ENCODE results near the gene PSMC6.
"Not testable (repeated sequence)": the region's sequence is repeated elsewhere in the genome, so short reads cannot be mapped to it uniquely, and the experiment has no call there.

Gene PSMC6

DNA sequence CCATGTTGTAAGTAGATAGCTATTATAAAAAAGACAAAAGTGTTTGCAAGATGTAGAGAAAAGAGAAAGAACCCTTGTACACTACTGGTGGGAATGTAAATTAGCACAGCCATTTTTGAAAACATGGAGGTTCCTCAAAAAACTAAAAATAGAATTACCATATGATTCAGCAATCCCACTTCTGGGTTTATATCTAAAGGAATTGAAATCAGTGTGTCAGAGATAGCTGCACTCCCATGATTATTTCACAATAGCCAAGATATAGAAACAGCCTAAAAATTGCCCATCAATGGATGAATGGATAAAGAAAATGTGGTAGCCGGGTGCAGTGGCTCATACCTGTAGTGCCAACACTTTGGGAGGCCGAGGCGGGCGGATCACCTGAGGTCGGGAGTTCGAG is 9.2 kb downstream of the PSMC6 start:
- DNase-seq (ENCODE audit: extremely low read depth in 1 of 2, low read depth in 1 of 2): no peak

DNA sequence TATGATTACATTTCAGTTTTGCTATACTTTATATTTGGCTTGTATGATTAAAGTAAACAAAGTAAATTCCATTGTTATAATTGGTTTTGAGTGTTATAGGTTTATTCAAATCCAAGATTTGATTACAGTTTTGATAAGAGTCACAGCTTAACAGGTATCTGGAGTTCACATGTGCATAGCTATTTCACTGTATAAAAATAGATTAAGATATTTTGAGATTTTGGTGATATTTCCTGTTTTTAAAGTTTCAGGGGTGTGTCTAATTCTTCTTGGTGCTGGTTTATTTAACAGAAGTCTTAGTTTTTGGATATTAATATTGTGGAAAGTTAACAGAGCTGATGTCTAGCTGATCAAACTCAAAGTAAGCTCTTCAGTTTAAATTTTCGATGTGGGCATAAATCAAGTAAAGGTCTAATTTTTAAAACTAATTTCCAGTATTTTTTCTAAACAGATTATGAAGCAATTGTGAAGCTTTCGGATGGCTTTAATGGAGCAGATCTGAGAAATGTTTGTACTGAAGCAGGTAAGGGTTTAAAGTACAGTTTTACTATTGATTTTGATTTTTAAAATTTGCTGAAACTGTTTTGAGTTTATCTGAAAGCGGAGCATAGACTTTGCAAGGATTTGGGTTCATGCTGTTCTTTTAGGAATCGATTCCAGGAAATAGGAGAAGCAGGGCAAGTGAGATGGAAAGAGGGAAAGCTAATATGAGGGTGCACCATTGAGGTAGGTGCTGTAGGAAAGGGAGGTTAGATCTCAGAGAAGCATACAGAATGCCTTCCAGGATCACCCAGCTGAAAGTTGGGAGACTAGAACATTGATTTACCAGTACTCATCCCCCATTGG is 16.7 kb downstream of the PSMC6 start:
- DNase-seq (ENCODE audit: extremely low read depth in 1 of 2, low read depth in 1 of 2): no peak

DNA sequence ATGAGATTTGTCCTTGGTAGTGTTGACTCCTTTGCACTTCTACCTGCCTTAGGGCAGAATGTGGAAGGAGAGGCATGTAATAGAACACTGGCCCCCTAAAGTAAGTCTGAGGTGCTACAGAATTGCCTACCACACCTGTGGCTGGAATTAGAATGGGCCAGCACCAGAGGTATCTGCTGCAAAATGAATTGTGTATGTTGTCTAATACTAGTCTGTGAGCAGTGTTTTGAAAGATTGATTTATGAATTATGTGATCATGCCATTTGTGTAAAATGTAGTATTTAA is 17.3 kb downstream of the PSMC6 start:
- DNase-seq (ENCODE audit: extremely low read depth in 1 of 2, low read depth in 1 of 2): no peak

DNA sequence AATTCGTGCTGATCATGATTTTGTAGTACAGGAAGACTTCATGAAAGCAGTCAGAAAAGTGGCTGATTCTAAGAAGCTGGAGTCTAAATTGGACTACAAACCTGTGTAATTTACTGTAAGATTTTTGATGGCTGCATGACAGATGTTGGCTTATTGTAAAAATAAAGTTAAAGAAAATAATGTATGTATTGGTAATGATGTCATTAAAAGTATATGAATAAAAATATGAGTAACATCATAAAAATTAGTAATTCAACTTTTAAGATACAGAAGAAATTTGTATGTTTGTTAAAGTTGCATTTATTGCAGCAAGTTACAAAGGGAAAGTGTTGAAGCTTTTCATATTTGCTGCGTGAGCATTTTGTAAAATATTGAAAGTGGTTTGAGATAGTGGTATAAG is 20.5 kb downstream of the PSMC6 start:
- DNase-seq (ENCODE audit: extremely low read depth in 1 of 2, low read depth in 1 of 2): not testable (repeated sequence)

DNA sequence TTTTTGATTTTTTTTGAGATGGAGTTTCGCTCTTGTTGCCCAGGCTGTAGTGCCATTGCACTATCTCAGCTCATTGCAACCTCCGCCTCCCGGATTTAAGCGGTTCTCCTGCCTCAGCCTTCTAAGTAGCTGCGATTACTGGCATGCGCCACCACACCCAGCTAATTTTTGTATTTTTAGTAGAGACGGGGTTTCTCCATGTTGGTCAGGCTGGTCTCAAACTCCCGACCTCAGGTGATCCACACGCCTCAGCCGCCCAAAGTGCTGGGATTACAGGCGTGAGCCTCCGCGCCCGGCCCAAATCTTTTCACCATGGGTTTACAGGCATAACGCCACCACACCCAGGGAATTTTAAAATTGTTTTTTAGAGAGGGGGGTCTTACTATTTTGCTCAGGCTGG is 22.0 kb downstream of the PSMC6 start:
- DNase-seq (ENCODE audit: extremely low read depth in 1 of 2, low read depth in 1 of 2): not testable (repeated sequence)

DNA sequence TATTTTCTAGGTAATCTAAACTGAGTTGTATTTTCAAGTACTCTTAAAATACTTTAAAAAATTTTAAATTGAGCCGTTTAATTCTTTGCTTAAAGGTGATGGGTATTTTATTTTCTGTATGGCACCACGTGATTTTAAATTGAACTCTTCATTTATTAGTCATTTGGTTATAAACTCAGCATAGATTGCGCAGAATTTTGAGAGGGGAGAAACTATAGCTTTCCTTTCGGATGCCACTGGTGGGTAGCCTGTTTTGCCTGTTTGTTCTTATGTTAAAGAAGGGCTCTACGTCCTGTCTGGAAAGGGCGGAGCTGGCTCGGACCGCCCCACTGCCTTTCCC is 22.6 kb downstream of the PSMC6 start:
- DNase-seq (ENCODE audit: extremely low read depth in 1 of 2, low read depth in 1 of 2): no peak

DNA sequence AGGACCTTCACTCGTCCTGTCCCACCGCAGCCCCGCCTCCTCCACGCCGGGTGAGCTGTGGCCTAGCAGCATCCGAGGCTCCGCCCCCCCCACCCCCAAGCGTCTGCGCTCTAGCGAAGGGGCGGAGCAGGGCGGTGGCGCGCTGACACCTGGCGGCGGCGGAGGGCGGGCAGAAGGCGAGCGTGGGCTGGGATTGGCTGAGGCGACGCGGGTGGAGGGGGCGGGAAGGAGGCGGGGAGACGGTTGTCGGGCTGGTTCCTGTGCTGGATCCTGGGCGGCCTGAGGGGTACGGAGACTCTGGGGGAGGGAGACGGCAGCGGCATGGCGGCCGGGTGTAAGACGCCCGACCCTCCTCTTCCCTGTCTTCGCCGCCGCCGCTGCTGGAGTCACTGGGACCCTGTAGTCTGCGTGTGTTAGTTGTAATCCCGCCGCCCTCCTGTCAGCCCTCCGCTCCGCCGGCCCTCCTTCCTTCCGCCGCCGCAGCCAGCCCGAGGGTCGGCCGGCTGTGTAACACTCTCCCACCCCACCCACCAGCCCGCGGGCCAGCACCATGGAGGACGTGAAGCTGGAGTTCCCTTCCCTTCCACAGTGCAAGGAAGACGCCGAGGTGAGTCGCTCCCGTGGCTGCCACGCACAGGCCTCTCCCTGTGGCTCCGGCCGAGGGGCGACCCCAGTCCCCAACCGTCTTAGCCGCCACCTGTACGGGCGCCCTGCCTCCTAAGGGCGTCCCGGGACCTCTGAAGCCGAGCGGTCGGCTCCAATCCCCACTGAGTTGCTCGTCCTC is 23.1 kb downstream of the PSMC6 start, which contains the start of gene STYX:
Gene STYX, plus strand, starts transcription at position 242 of the 784 bp plus-strand sequence. Its CDS starts 309 bp downstream, at position 551.
- peak; percentile 99 for DNase-seq (ENCODE audit: extremely low read depth in 1 of 2, low read depth in 1 of 2)

DNA sequence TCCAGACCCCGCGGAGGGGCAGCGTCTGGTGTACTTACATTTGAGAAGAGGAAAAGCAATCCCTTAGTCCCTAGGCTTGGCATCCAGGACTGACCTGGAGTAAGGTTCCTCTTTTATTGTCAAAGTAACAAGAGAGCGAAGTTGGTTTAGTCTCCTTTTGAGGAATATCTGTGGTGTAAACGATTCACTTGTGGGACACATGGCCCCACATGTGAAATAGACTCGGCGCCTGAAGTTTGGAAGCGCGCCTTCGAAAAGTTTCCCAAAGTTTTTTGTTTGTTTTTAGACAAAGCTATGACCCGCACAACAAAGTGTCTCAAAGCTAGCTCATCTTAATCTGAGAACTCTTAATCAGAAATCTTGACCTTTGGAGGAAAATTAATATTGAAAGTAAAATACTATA is 23.7 kb downstream of the PSMC6 start:
- no peak for DNase-seq (ENCODE audit: extremely low read depth in 1 of 2, low read depth in 1 of 2)

DNA sequence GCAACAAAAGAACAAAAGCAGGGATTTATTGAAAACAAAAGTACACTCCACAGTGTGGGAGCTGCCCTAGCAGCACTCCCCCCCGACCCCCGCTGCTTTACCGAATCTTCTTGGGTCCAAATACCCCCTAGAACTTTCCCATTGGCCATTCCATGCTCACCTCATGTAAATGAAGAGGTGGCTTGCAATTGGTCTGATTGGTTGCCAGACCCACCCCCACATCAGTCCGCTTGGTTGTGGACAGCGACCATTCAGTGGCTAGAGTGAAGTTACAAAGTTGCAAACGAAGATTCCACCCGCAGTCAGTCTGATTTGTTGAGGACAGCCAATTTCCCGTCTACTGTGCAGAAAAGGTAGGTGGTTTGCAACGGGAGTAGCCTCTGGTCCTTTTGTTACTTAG is 26.8 kb downstream of the PSMC6 start:
- DNase-seq (ENCODE audit: extremely low read depth in 1 of 2, low read depth in 1 of 2): no peak

DNA sequence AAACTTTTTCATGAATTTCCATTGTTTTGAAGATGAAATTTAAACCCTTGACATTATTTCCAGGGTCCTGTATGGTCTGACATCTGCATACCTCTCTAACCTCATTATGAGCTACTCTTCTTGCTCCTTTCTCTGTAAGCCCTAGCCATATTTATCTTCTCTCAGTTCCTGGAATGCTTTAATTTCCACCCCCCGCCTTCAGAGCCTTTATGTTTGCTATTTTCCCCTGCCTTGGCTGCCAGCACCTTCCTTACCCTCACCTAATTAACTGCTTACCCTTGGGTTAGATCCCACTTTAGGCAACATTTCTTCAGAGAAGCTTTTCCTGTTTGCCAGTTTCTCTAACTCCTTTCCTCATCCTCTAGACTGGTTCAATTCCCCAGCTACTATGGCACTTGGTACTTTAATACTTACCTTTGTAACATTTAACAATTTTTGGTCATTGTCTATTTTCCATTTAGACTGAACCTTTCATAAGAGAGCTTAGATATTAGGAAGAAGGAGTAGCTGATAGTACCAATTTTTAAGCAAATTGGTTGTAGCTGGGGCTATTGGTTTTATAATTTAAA is 29.0 kb downstream of the PSMC6 start:
- DNase-seq (ENCODE audit: extremely low read depth in 1 of 2, low read depth in 1 of 2): no peak

DNA sequence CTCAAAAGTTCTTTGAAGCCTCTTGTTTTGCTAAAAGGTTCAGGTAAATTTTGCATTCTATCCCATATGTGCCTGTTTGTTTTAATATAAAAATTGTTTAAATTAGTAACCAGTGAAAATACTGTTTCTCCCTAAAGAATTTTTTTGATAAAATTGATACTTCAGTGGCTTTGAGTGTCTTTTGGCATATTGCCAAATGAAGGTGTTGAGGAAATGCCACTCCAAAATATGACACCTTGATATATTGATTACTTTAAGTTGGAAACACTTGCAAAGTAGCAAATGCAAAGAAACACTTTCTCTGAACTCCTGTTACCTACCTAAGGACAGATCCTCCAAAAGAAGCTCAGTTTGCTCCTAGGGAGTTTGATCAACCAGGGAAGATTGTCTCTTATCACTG is 31.4 kb downstream of the PSMC6 start:
- no peak for DNase-seq (ENCODE audit: extremely low read depth in 1 of 2, low read depth in 1 of 2)

DNA sequence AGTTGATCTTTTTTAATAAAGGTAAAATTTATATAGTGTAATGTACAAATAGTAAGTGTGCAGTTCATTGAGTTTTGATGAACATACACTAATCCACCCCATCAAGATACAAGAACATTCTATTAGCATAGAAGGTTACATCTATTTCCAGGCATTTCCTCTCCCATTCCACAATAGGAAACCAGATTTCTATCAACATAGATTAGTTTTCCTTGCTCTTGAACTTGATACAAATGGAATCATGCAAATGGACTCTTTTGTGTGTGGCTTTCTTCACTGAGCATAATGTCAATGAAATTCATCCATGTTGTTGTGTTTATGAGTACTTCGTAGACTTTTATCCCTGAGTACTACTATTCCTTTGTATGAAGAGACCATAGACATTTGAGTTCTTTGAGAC is 33.8 kb downstream of the PSMC6 start:
- no peak for DNase-seq (ENCODE audit: extremely low read depth in 1 of 2, low read depth in 1 of 2)

DNA sequence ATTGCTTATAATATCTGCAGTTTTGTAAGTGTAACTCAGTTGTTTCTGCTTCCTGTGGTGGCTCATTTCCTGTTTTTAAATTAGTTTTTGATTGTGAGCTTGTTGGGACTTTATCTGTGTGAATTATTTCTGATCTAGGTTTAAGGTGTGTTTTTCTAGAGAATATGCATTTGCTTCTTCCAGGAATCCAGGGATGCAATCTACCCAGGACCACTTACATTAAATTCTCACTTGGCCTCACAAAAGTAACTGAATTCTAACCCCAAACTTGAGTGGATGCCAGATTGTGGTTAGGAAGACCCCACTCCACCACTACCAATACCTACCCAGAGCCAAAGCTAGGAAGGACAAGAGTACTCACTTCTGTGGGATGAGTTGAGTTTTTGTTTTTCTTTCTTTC is 34.9 kb downstream of the PSMC6 start:
- no peak for DNase-seq (ENCODE audit: extremely low read depth in 1 of 2, low read depth in 1 of 2)

DNA sequence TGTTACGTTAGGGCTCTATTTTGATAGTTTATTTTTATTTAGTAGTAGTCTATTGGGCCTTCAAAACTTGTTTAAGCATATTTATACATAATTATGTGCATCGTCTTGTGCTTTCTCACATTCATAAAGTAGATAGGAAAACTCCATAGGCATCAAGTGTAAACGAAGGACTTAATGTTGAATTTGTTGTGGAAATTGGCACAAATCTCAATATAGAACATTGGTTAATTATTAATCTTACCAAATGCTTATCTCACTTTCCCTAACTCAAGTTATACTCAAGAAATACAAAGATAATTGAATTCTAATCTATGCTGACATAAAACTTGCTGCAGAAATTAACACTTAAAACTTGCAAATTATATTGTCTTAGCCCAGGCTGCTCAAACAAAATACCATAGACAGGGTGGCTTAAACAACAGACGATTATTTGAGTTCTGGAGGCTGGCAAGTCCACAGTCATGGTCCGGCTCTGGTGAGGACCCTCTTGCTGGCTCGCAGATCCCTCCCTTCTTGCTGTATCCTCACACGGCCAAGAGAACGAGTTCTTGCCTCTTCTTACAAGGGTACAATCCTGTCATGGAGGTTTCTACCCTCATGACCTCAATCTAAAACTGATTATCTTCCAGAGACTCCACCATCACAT is 41.8 kb downstream of the PSMC6 start:
- DNase-seq (ENCODE audit: extremely low read depth in 1 of 2, low read depth in 1 of 2): no peak

DNA sequence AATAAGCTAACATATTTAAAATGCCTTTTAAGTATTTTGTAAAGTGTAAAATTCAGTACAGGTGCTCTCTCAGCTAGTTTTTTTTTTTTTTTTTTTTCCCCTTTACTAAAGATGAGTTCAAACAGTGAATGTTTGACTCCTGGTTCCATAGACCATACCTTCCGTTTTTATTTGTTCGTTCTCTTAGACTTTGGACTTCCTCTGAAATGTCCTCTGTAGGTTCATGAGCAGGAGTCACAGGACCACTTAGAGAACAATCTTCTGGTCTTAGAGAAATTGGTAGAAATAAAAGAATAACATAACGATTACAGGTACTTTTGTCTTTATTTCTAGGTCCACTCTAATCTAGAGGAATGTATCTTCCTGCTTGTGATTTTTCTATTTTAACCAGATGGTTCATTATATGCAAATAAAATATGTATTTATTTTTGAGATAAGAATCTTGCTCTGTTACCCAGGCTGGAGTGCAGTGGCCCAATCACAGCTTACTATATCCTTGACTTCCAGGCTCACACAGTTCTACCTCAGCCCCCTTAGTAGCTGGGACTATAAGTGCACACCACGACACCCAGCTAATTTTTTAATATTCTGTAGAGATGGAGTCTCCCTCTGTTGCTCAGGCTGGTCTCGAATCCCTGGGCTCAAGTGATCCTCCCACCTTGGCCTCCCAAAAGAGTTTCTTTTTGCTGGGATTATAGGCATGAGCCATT is 48.8 kb downstream of the PSMC6 start:
- no peak for DNase-seq (ENCODE audit: extremely low read depth in 1 of 2, low read depth in 1 of 2)

DNA sequence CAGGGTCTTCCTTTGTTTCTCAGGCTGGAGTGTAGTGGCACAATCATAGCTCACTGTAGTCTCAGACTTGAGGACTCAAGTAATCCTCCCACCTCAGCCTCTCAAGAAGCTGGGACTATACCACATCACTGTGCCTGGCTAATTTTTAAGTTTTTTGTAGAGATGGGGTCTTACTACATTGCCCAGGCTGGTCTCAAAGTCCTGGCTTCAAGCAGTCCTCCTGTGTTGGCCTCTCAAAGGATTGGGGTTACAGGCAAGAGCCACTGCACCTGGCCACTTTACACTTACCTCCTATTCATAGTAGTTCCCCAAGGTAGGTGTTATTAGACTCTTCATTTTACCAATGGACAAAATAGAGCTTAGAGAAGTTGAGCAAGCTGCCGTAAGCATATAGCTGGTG is 52.1 kb downstream of the PSMC6 start:
- no peak for DNase-seq (ENCODE audit: extremely low read depth in 1 of 2, low read depth in 1 of 2)

DNA sequence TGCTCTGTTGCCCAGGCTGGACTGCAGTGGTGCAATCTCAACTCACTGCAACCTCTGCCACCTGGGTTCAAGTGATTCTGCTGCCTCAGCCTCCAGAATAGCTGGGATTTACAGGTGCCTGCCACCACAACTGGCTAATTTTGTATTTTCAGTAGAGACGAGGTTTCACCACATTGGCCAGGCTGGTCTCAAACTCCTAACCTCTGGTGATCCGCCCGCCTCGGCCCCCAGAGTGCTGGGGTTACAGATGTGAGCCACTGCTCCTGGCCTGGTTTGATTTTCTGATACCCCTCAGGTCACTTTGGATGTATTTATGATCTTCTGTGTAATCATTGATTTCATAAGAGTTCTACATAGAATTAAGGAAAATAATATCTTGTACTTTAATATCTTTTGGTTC is 55.9 kb downstream of the PSMC6 start:
- DNase-seq (ENCODE audit: extremely low read depth in 1 of 2, low read depth in 1 of 2): not testable (repeated sequence)

DNA sequence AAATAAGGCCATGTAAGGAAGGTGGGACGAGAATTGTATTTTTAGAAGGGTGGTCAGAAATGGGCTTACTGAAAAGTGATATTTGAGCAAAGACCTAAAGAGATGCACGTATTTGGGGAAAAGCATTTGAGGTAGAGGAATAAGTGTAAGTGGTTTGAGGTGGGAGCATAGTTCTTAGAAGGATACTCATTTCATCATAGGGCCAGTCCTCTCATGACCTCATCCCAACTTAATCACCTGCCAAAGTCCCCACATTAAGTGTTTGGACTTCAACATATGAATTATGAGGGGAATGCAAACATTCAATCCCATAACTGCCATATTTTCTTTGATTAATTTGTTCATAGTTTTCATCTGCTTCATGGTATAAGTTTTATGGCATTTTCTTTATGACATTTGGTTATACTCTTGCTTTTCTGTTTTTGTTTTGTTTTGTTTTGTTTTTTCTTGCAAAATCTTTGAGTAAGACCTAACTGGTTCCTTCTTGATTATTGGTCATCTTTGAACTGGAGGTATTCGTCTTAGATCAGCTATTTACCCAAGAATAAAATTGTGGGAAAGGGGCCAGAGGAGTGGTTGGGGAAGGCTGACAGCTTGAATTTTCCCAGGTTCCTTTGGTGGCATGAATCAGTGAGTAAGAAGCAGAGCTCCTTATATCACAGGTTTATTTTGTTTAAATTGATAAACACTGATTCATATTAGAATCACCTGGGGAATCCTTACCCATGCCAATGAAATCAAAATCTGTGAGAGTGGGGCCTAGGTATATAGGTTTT is 60.2 kb downstream of the PSMC6 start:
- DNase-seq (ENCODE audit: extremely low read depth in 1 of 2, low read depth in 1 of 2): no peak

DNA sequence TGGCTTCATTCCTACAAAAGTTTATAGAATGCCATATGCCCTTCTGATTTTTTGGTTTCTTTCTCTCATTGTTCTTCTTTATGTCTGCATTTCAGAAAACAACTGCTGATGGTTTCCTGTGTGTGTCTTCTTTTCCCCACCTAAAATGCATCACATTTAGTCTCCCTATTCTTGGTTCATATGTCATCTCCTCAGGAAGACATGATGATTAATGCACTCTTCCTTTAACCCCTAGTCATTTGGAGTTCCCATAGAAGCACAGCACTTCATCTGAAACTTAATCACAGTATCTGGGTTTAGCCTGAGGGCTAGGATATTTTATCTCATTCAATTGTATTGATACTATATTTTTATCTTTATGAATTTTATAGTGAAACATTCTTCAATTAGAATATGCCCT is 62.9 kb downstream of the PSMC6 start:
- no peak for DNase-seq (ENCODE audit: extremely low read depth in 1 of 2, low read depth in 1 of 2)

DNA sequence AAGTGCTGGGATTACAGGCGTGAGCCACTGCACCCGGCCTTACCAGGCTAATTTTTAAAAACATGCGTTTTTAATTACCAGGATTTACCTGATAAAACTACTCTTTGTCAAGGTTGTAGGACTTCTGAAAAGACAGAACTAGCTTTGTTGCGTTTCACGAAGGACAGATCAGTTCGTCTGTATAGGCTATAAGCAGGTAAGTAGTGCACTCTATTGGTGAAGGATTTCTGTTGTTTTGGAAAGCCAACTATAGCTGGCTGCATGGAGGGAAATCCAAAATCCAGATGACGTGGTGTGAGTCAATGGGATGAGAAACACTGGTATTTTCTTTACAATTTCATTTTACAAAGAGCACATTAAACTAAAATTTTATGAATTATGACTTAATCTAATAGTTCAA is 69.8 kb downstream of the PSMC6 start:
- DNase-seq (ENCODE audit: extremely low read depth in 1 of 2, low read depth in 1 of 2): no peak

Data from stimulated activated CD8-positive, alpha-beta memory T cell treated with anti-CD3 and anti-CD28 coated beads, Interleukin-7, amount 100 ng/mL, for 48 hours (primary cell).